Effector memory CD4-positive, alpha-beta T cell (primary cell): ENCODE results near the gene DCTD.

Experiments used
- DNase-seq, 3 donors: peaks; one replicate each; pipeline ENCODE4 v3.0.0-alpha.2; 2020
- H3K27ac ChIP-seq: 2 replicates; pipeline ENCODE4 v1.7.0; 2013; ENCODE audit warnings: mild to moderate bottlenecking, low read length, moderate library complexity; ENCODE audit not compliant: insufficient read depth, poor library complexity, severe bottlenecking
- H3K27me3 ChIP-seq: replicated peaks from 2 replicates; pipeline ENCODE4 v1.7.0; 2013; ENCODE audit warnings: mild to moderate bottlenecking, low read length; ENCODE audit not compliant: insufficient read depth, control insufficient read depth, poor library complexity, severe bottlenecking
- H3K36me3 ChIP-seq: 2 replicates; pipeline ENCODE4 v1.7.0; 2013; ENCODE audit warnings: mild to moderate bottlenecking, low read length, moderate library complexity; ENCODE audit not compliant: control insufficient read depth, insufficient read depth
- H3K4me1 ChIP-seq: 2 replicates; pipeline ENCODE4 v1.7.0; 2013; ENCODE audit warnings: low read length, mild to moderate bottlenecking; ENCODE audit not compliant: control insufficient read depth, insufficient read depth, poor library complexity, severe bottlenecking
- H3K4me3 ChIP-seq: 2 replicates; pipeline ENCODE4 v1.7.0; 2013; ENCODE audit warnings: low read length, low read depth, mild to moderate bottlenecking; ENCODE audit not compliant: insufficient read depth, poor library complexity, severe bottlenecking
- H3K9me3 ChIP-seq: 2 replicates; pipeline ENCODE4 v1.7.0; 2013; ENCODE audit warnings: mild to moderate bottlenecking, low read length, moderate library complexity; ENCODE audit not compliant: control insufficient read depth

The DCTD gene

GRCh38 chr4:182884040-182884439, 33.1 kb downstream of the DCTD start:
- no peak for DNase-seq
- Histone ChIP-seq H3K27me3 (no peaks in the 10 kb centered on the region), H3K4me1 (no peaks in the 10 kb centered on the region), H3K36me3 (peaks cover 34% of the 10 kb centered on the region), H3K27ac (no peak overlapping the region), H3K4me3 (no peak overlapping the region), H3K9me3 (no peaks in the 10 kb centered on the region)

GRCh38 chr4:182883351-182883750, 33.8 kb downstream of the DCTD start:
- no peaks in the 10 kb centered on the region for H3K9me3 ChIP-seq
- DNase-seq: no peak
- no peaks in the 10 kb centered on the region for H3K4me1 ChIP-seq
- H3K27me3 ChIP-seq: no peaks in the 10 kb centered on the region
- H3K27ac ChIP-seq: no peak overlapping the region
- no peak overlapping the region for H3K4me3 ChIP-seq
- peaks cover 27% of the 10 kb centered on the region for H3K36me3 ChIP-seq

- H3K9me3 ChIP-seq: no peaks in the 10 kb centered on the region
- no peaks in the 10 kb centered on the region for H3K27me3 ChIP-seq
- H3K27ac ChIP-seq: no peak overlapping the region
- H3K4me1 ChIP-seq: no peaks in the 10 kb centered on the region
- DNase-seq: no peak
- H3K36me3 ChIP-seq: peaks cover 17% of the 10 kb centered on the region
- no peak overlapping the region for H3K4me3 ChIP-seq
Observed at GRCh38 chr4:182881914-182882313, 35.3 kb downstream of the DCTD start.

GRCh38 chr4:182880387-182881356, 36.5 kb downstream of the DCTD start:
- no peaks in the 10 kb centered on the region for H3K9me3 ChIP-seq
- H3K27me3 ChIP-seq: no peaks in the 10 kb centered on the region
- no peaks in the 10 kb centered on the region for H3K4me1 ChIP-seq
- H3K36me3 ChIP-seq: peaks cover 9% of the 10 kb centered on the region
- H3K4me3 ChIP-seq: no peak overlapping the region
- no peak for DNase-seq
- no peak overlapping the region for H3K27ac ChIP-seq

- no peaks in the 10 kb centered on the region for H3K9me3 ChIP-seq
- H3K27ac ChIP-seq: no peak overlapping the region
- H3K36me3 ChIP-seq: peaks cover 2% of the 10 kb centered on the region
- no peak overlapping the region for H3K4me3 ChIP-seq
- no peaks in the 10 kb centered on the region for H3K4me1 ChIP-seq
- H3K27me3 ChIP-seq: no peaks in the 10 kb centered on the region
- no peak for DNase-seq
Observed at GRCh38 chr4:182879913-182880312, 37.3 kb downstream of the DCTD start.

GRCh38 chr4:182878633-182879495, 38.3 kb downstream of the DCTD start:
- Histone ChIP-seq H3K4me1 (no peaks in the 10 kb centered on the region), H3K27ac (no peak overlapping the region), H3K9me3 (no peaks in the 10 kb centered on the region), H3K27me3 (no peaks in the 10 kb centered on the region), H3K4me3 (no peak overlapping the region), H3K36me3 (no peaks in the 10 kb centered on the region)
- no peak for DNase-seq

GRCh38 chr4:182877326-182877883, 39.8 kb downstream of the DCTD start:
- Histone ChIP-seq H3K27ac (no peak overlapping the region), H3K36me3 (no peaks in the 10 kb centered on the region), H3K9me3 (no peaks in the 10 kb centered on the region), H3K4me3 (no peak overlapping the region), H3K4me1 (no peaks in the 10 kb centered on the region), H3K27me3 (no peaks in the 10 kb centered on the region)
- DNase-seq: no peak

- no peak for DNase-seq
- Histone ChIP-seq H3K27ac (no peak overlapping the region), H3K27me3 (no peaks in the 10 kb centered on the region), H3K4me3 (no peak overlapping the region), H3K36me3 (no peaks in the 10 kb centered on the region), H3K9me3 (no peaks in the 10 kb centered on the region), H3K4me1 (no peaks in the 10 kb centered on the region)
Observed at GRCh38 chr4:182876427-182876826, 40.8 kb downstream of the DCTD start.

GRCh38 chr4:182875453-182876405, 41.5 kb downstream of the DCTD start:
- no peak overlapping the region for H3K4me3 ChIP-seq
- no peaks in the 10 kb centered on the region for H3K4me1 ChIP-seq
- no peaks in the 10 kb centered on the region for H3K27me3 ChIP-seq
- DNase-seq: no peak
- no peak overlapping the region for H3K27ac ChIP-seq
- no peaks in the 10 kb centered on the region for H3K36me3 ChIP-seq
- H3K9me3 ChIP-seq: no peaks in the 10 kb centered on the region
